ENCODE data around the gene GALNT5.

GALNT5 gene

GRCh38 chr2:157292853-157293252 lies 35.3 kb downstream of the GALNT5 start:
- no peak for DNase-seq (ENCODE audit: low spot score)

- DNase-seq (ENCODE audit: low spot score), result no peak
Measured at GRCh38 chr2:157296490-157296889, 39.0 kb downstream of the GALNT5 start.

- DNase-seq (ENCODE audit: low spot score), result no peak
Measured at GRCh38 chr2:157296958-157297357, 39.5 kb downstream of the GALNT5 start.

- DNase-seq (ENCODE audit: low spot score), result no peak
Measured at GRCh38 chr2:157301307-157301706, 43.8 kb downstream of the GALNT5 start.

GRCh38 chr2:157302492-157303099 lies 45.1 kb downstream of the GALNT5 start:
- peak; percentile 74 for DNase-seq (ENCODE audit: low spot score)

GRCh38 chr2:157303612-157304011 lies 46.1 kb downstream of the GALNT5 start:
- no peak for DNase-seq (ENCODE audit: low spot score)

GRCh38 chr2:157304811-157305722 lies 47.6 kb downstream of the GALNT5 start:
- DNase-seq (ENCODE audit: low spot score), result peak; percentile 29

GRCh38 chr2:157305723-157306110 lies 48.2 kb downstream of the GALNT5 start:
- no peak for DNase-seq (ENCODE audit: low spot score)

- DNase-seq (ENCODE audit: low spot score), result no peak
Measured at GRCh38 chr2:157307021-157307420, 49.5 kb downstream of the GALNT5 start.

- no peak for DNase-seq (ENCODE audit: low spot score)
Measured at GRCh38 chr2:157309878-157310277, 52.4 kb downstream of the GALNT5 start.

- DNase-seq (ENCODE audit: low spot score), result no peak
Measured at GRCh38 chr2:157311706-157312105, 54.2 kb downstream of the GALNT5 start.

GRCh38 chr2:157312866-157313486 lies 55.5 kb downstream of the GALNT5 start:
- no peak for DNase-seq (ENCODE audit: low spot score)

- no peak for DNase-seq (ENCODE audit: low spot score)
Measured at GRCh38 chr2:157315901-157316300, 58.4 kb downstream of the GALNT5 start.

GRCh38 chr2:157318884-157319283 lies 61.4 kb downstream of the GALNT5 start:
- DNase-seq (ENCODE audit: low spot score), result no peak

- no peak for DNase-seq (ENCODE audit: low spot score)
Measured at GRCh38 chr2:157319795-157320194, 62.3 kb downstream of the GALNT5 start.

GRCh38 chr2:157320409-157320808 lies 62.9 kb downstream of the GALNT5 start:
- peak; percentile 77 for DNase-seq (ENCODE audit: low spot score)

GRCh38 chr2:157321466-157321865 lies 64.0 kb downstream of the GALNT5 start:
- DNase-seq (ENCODE audit: low spot score), result no peak

- DNase-seq (ENCODE audit: low spot score), result no peak
Measured at GRCh38 chr2:157322432-157322831, 64.9 kb downstream of the GALNT5 start.

- DNase-seq (ENCODE audit: low spot score), result no peak
Measured at GRCh38 chr2:157324331-157324843, 66.9 kb downstream of the GALNT5 start.

GRCh38 chr2:157325786-157326185 lies 68.3 kb downstream of the GALNT5 start, which contains the start of gene ERMN:
ERMN (minus strand) TSS chr2:157325824; CDS start chr2:157325642, 182 bp downstream.
- DNase-seq (ENCODE audit: low spot score), result peak; percentile 94

GRCh38 chr2:157326698-157327097 lies 69.2 kb downstream of the GALNT5 start:
- no peak for DNase-seq (ENCODE audit: low spot score)

- no peak for DNase-seq (ENCODE audit: low spot score)
Measured at GRCh38 chr2:157327200-157327599, 69.7 kb downstream of the GALNT5 start.

Measured in Ammon's horn (tissue), 1 donor.